IPS DF 19.7 (cell line): ENCODE measurements around the gene SNED1.

Experiments
- DNase-seq: peaks from one replicate; pipeline ENCODE4 v3.0.0-alpha.2; 2013; ENCODE audit warnings: low read depth, low spot score

SNED1 gene

DNA sequence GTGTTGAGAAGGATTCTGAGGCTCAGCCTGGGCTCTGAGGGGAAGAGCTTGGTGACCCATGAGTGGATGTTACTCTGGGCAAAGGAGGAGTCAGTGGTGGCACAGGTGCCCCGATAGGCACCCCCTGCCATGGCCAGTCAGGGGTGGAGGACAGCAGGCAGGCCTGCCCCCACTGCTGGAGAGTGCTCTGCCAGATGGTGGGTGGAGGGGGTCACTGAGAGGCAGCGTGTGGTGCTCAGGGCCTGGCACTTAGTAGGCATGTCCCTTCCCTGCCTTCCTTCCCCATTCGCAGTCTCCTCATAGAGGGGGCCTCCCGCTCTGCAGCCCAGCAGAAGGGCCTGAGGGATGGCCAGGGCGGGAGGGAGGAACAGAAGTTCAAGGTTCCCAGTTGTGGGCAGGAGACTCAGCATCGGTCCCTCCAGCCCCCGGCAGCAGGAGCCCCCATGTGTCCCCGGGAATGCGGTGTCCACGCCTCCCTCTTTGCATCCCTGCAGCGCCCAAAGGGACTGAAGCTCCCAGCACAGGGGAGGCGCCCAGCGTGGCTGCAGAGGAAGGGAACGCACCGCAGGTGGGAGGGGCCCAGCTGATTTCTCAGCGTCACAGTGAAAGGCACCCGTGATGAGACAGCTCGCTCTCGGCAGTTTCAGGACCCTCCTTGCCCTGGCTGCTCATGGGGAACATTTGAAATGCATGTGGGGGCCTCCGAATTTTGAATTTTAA lies 5.7 kb upstream of the SNED1 start:
- DNase-seq, result no peak

DNA sequence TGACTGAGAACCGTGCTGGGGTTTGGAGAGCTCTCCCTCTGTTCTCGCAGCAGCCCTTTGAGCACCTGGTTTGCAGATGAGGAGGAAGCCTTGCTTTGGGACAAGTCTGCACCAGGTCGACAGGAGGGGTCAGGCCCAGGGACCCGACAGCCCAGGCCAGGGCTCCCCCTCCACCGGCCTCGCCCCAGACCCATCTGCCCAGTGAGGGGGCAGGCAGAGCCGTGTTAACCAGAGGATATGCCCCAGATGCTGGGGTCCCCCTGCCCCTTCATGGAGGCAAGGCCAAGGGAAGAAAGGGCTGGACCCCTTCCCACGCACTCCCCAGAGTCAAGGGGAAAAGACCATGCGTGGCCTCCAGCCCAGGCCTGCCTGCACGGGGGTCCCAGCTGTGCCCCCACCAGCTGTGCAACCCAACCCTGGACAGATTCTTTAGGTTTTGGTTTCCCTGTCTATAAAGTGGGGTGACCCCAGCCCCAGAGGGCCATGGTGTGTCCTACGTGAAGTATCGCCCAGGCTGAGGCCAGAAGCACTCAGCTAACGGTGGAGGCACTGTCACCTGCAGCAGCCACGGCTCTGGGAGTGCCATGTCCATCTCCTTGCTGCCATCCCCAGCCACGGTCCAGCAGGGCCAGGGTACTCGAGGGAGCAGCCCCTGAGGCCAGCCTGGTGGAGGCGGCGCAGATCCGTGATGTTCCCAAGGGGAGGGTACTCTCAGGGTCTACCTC lies 4.8 kb upstream of the SNED1 start:
- DNase-seq, result no peak

DNA sequence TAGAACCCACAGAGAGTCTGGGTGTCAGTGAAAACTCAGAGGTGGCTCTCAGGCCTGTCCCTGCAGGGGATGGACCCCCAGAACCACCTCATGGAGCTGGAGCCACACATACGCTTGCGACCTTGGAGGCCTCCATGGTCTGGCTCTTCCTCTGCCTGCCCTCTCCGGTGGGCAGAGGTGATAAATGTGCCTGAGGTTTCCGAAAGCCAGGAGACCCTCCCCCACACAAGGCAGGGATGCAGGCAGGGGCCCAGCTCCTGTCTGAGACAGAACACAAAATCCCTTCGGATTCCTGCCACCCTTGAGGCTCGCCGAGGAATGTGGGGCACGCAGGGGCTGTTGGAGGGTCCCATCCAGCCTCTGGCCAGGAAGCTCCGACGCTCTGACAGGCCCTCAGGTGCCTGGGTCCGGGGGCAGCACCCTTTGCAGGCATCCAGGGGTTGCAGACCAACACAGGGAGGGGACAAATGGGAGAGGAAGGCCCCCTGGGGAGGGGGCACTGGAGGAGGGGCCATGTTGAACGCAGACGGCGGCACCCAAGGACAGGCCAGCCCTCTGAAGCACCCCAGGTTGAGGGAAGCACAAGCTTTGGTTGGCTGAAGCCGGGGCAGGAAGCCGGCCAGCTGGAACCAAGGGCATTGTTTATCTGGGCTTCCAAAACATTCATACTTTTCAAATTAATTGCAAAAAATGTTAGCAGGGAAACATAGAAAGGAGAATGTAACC lies 4.1 kb upstream of the SNED1 start:
- no peak for DNase-seq

DNA sequence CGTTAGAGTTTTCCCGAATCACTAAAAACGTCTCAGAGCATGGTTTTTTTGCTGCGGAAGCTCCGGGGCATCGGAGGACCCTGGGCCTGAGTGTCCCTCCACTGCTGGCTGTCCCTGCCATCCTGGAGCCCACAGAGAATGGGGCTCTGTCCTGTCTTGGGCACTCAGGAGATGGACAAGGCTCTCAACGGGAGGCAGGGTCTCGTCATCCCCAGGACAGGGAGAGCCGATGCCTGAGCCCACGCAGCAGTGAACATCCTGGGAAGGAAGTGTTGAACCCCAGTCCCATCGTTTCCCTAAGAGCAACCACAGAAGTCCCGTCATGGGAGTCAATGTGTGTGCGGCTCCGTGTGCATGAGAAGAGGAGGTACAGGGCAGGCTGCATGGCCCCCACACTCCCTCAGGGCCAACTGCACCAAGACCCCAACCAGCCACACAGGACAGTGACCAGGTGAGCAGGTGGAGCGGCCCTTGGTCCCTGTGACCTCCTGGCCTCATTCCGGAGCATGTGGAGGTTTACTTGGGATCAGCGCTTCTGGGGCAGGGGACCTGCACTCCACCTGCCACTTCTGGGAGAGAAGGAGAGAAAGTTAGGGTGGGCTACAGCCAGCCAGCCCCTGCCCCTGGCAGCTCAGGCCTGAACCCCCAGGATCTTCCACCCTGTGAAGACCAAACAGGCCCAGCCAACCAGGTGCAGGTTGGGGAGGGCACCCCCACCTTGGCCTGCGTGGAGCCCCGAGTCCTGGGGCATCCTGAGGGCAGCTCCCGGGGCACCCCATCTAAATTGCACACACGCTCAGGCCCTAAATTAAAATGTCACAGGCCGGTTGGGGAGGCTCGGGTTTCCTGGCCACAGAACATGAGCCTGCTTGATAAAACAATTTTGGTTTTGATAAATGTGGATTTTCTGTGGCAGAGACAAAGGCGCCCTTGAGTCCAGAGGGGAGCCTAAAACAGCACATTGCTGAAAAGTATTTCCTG lies 3.1 kb upstream of the SNED1 start:
- DNase-seq, result no peak

DNA sequence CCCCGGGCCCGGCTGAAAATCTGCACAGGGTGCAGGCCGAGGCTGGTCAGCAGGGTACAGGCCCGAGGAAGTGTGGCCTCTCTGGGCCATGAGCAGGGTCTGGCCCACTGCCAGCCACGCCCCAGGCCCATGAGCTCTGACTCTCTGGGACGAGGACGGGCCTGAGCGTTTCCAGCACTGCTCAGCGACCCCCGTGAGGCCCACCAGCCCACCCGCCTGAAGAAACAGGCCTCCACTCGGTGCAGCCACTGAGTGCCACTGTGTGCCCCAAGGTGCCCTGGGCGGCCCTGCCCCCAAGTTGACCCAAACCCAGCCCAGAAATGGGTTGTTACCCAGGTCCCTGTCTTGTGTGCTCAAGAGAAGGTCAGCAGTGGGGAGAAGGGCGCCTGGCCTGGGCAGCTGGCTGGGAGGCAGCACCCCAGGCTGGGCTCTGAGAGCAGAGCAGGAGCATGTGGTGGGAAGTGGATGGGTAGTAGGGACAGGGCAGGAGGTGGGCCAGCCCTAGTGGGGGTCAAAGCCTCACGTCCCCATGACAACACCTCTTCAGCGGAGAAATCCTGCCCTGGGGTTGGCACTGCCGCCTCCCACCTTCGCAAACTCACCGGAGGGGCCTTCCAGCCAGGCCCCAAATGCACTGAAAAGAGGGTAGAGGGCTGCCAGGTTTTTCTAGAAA lies 2.1 kb upstream of the SNED1 start:
- DNase-seq, result no peak

DNA sequence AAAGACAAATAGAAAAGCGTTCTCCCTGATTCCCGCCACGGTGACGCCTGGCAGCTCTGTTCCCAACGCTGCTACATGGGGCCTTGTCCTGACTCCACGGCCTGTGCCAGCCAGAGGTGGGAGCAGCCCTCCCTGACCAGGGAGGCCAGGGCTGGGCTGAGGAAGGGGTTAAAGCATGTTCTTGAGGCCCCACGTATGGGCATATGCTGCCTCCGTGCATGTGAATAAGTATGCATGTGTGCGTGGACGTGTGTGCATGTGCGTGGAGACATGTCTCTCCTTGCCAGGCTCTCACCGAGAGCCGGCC lies 1.6 kb upstream of the SNED1 start:
- DNase-seq, result no peak

DNA sequence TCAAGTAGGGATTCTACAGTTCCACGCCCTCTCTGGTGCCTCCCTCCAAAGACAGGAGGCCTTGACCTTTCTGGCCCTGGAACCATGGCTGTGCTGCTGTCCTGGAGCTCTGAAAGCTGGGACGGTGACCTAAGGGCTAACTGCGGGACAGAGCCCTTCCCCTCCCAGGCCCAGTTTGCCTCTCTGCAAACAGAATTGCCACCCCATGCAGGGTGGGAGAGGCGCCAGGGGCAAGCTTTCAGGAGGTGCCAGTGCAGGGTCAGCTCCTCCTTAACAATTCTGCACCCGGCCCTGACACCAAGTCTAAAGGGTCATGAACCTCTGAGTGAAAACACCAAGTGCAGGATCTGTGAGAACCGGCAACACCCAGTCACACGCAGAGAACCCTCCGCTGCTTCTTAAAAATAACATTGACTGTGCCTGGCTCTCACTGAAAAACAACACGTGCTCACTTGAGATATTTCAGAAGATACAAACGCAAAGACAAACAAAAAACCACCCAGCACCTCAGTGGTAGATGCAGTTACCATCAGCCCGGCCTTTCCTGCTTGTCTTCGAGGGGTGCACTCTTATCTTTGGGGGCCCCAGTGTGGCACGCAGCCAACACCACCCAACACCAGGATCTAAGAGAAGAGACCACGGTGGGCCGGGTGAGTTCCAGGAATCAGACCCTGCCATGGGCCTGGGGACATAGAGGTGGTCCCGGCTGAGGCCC lies 1.1 kb upstream of the SNED1 start:
- DNase-seq, result no peak

DNA sequence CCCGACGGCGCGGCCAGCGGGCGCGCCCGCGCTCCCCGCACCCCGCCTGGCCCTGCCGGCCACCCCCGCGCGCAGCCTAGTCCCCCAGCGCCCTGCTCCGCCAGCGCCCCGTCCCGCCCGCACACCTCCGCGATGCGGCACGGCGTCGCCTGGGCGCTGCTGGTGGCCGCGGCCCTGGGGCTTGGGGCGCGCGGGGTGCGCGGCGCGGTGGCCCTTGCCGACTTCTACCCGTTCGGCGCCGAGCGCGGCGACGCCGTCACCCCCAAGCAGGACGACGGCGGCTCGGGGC lies 232 bp downstream of the SNED1 start:
- no peak for DNase-seq

DNA sequence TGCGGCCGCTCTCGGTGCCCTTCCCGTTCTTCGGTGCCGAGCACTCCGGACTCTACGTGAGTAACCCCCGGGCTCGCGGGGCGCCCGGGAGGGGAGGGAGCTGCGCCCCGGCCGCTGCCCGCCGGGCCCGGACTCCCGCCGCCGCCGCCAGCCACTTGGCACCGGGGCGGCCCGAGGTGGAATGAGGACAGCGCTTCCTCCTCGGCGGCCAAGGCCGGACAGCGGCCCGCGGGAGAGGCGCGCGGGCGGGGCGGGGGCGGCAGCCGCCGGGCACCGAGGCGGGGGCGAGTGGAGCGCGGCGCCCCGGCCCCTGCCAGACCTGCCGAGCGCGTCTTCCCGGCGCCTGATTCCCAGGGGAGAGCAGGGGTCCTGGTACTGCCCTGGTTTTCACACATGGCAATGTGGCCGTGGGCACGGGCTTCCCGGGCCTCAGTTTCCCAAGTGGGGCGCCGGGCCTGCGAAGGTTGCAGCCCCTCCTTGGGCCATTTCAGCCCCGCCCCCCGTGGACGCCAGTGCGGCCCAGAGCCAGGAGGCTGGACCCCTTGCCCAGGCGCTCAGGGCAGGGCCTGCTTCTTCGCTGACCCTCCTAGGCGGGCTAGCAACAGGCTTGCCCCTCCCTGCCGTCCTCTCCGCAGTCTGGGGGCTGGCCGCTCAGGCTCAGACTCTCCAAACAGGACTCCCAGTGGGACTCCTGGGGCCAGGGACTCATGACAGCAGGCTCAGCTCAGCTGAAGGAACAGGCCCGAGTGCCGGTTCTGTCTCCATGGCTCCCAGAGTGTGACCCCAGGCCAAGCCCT lies 775 bp downstream of the SNED1 start:
- DNase-seq, result no peak

DNA sequence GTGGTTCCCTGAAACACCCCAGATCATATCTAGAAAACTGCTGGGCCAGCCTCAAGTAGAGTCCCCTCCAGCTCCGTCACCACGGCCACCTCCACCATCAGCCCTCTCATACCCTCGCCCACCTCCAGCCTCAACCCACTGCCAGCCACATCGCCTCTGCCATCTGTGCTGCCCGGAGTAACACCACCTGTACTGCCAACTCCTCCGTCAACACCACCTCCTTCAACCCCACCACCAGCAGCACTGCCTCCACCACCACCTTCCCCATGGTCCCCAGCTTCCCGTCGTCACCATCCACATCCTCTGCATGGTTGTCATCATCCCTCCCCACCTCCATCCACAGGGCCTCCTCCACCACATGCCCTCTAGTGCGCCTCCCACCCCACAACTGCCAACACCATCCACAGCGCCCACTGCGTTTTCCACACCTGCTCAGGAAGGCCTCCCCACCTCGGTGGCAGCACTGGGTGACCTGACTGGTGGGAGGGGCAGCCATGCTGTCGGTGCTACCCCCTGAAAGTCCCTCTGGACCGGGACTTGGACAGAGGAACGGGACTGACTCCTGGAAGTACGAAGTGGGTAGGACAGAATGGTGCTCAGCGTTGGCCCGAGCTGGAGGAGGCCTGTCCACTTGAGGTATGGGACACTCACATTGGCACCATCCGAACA lies 1.6 kb downstream of the SNED1 start:
- DNase-seq, result no peak

DNA sequence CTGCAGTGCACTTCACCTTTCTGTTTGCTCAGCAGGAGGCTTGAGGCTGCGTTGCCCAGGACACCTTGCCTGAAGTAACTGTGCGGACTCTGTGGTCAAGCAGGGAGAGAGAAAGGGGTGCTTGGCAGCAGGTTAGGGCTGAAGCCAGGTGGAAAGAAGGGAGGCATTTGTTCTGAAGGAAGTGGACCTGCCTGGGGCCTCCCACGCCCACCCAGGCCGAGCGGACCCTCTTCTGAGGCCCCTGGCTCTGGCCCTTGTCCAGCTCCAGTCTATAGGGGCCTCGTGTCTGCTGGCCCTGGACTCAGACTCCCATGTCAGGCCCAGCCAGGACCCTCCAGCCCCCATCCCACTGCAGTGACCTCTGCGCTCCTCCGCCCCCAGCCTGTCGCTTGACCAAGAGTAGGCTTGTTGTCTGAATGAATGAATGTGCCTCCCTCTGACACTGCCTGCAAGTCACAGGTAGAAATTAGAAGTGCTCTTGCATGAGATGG lies 2.5 kb downstream of the SNED1 start:
- DNase-seq, result no peak

DNA sequence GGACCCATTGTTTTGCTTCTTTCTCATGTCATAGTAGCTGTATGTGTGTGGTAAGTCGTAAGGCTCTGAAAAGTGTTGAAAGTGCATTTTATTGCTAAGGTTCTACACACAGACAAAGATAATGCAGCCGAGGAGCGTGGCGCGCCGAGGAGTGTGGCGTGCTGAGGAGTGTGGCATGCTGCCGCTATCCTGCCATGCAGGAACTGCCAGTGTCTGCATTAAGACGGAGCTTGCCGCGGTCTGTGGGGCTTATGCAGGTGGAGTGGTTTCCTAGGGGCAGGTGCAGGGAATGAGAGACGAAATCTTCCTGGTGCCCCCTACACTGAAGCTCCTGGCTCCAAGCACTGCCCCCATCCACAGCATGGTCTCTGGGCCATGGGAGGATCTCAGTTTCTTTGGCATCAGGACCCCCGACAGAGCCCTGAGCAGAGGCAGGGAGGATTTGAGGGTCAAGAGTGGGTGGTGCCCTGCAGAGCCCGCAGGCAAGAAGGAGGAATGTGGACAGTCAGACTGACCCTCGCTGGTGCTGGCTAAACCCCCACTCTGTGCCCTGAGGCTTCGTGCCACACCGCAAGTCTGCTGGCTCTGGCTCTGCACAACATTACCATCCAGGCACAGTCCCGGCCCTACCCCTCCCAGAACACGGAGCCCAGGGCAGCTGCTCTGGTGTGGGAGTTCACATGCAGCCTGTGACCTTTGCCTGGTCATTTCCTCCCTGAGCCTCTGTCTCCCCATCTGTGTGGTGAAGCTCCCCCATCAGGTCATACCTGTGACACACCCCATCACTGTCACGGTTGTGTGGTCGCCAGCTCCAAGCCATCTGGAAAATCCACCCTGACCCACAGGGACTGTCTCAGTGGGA lies 3.2 kb downstream of the SNED1 start:
- DNase-seq, result no peak

DNA sequence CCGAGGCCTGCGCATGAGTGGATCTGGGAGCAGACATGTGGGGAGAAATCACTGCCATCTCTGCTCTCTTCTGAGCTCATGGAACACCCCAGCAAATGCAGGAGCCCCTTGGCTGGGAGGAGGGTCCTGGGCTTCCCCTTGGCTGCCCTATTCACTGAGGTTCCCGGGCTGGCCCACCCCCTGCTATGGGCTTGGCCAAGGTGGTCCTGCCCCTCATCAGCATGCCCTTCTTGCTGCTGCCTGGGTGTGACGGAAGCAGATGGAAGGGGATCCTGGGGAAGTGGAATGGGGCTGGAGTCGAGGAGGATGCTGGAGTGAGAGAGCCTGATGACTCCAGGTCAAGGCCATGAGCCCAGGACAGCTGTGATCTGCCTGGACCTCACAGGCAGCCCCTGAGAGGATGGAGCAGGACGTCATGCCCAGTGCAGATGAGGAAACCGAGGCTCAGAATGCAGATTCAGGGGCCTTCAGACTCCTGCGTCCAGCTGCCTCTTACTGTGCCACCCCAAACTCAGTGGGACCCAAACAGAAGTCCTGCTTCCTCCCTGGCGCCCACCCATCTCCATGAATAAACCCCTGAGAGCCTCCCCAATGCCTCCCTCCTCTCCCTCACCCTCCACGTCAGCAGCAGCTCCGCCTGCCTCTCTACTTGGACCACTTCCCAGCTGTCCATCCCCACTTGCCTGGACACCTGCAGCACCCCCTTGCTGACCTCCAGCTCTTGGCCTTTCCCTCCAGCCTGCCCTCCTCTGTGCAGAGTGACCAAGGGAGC lies 4.0 kb downstream of the SNED1 start:
- no peak for DNase-seq

DNA sequence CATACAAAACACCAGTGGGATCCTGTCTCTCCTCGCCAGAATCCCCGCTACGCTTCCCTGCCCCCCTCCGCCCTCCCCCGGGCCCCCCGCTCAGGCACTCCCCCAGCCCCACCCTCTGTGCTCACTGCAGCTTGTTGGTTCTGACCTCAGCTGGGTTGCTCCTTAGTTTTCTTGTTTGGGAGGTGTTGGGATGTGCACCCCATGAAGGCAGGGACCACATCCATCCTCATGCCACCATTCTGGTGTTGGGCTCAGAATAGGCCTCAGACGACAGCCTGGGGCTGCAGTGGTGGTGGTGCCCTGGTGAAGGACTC lies 4.6 kb downstream of the SNED1 start:
- DNase-seq, result no peak

DNA sequence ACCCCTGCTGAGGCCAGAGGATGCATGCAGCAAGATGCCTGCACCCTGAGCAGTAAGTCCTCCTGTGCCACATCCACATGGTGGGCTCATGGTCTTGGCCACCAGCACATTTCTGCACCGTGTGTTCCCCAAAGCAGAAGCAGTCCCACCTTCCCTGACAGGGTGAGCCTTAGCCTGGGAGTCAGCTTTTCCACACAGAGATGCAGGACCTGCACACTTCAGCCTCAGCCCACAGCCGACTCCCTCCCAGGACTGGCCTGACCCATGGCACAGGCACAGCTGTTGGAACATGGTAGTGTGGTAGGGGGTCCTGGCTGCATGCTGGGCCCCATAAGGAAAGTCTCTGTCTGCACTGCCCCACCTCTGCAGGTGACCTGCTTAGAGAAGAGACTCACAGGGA lies 5.0 kb downstream of the SNED1 start:
- DNase-seq, result no peak

DNA sequence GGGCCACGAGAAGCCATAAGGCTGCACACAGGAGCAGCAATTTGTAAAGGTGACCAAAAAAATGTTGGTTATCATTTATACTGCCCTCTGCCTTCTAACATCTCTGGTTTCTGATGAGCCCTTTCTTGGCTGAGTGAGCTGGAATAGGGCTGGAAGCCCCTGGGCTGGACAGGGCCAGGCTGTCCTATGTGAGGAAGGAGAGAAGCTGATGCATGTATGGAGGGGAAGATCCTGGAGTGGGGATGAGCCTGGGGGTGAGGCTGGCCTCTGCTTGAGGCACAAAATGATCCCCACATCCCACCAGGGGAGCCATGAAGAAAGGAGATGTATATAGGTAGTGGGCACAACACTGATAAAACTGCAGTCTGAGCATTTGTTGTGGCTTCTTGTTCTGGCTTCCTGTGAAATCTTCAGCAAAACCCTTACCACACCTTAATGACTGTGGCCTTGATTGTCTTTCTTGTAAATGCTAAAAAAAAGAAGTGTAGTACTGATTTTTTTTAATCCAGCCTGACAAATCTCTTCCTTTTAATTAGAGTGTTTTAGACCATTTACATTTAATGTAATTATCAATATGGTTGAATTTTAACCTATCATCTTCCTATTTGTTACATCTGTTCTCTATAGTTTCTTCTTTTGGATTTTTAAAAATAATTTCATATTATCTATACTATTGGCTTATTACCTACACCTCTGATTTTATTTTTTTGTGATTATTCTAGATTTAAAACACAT lies 5.6 kb downstream of the SNED1 start:
- DNase-seq, result no peak

DNA sequence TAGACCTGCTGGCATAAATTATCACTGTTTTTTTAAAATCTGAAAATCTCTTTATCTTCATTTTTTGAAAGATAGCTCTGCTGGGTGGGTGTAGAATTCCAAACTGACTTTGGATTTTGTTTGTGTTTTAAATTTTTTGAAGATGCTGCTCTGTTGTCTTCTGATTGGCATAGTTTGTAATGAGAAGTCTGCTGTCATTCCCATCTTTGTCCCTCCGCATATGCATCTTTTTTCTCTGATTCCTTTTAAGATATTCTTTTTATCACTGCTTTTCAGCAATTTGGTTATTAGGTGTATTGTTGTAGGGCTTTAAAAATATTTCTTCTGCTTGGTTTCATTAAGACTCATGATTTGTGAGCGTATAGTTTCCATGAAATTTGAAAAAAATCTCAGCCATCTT lies 7.2 kb downstream of the SNED1 start:
- DNase-seq, result no peak
